Fibroblast of lung (primary cell): ENCODE measurements around the gene UGT3A2. TPM values are rescaled to one million over a fixed set of nuclear protein-coding genes. Genes with fewer than 3 reads are reported as not detected.

Source experiments
- DNase-seq, 2 donors: peaks; one replicate each; pipeline versions ENCODE4 v3.0.0 to v3.0.0-alpha.2; 2010; ENCODE audit warnings: low read depth in 2 of 2
- H2AFZ ChIP-seq: 2 replicates; pipeline ENCODE4 v1.5.1; 2012; ENCODE audit warnings: low read length, control low read depth, inconsistent platforms
- H3K27ac ChIP-seq: 2 replicates; pipeline ENCODE4 v1.5.1; 2011; ENCODE audit warnings: low read length, control low read depth; ENCODE audit not compliant: insufficient read depth
- H3K27me3 ChIP-seq: 2 replicates; pipeline ENCODE4 v1.5.1; 2011; ENCODE audit warnings: mild to moderate bottlenecking, low read length; ENCODE audit not compliant: control insufficient read depth, insufficient read depth
- H3K36me3 ChIP-seq: 2 replicates; pipeline ENCODE4 v1.5.1; 2011; ENCODE audit warnings: low read length; ENCODE audit not compliant: control insufficient read depth, insufficient read depth
- H3K4me1 ChIP-seq: 2 replicates; pipeline ENCODE4 v1.5.1; 2011; ENCODE audit warnings: low read length; ENCODE audit not compliant: control insufficient read depth, insufficient read depth; ENCODE audit errors: extremely low read depth
- H3K4me2 ChIP-seq: 2 replicates; pipeline ENCODE4 v1.5.1; 2011; ENCODE audit warnings: low read length, control low read depth; ENCODE audit not compliant: insufficient read depth; ENCODE audit errors: extremely low read depth
- H3K4me3 ChIP-seq, 4 experiments: fragments of 200-600 bp in 1 of 4; sonication (generic) in 1 of 4; replicated peaks in 1 of 4; 2 replicates each; pipeline ENCODE4 v1.5.1; 2011 to 2016; ENCODE audit warnings: low read length in 4 of 4, low read depth in 3 of 4, mild to moderate bottlenecking in 3 of 4, control low read depth in 2 of 4, inconsistent platforms in 1 of 4, mixed read lengths in 1 of 4; ENCODE audit not compliant: insufficient read depth in 1 of 4; ENCODE audit errors: control extremely low read depth in 1 of 4
- H3K79me2 ChIP-seq: 2 replicates; pipeline ENCODE4 v1.5.1; 2012; ENCODE audit warnings: mild to moderate bottlenecking, low read length, inconsistent platforms; ENCODE audit not compliant: control insufficient read depth, insufficient read depth
- H3K9ac ChIP-seq: 2 replicates; pipeline ENCODE4 v1.5.1; 2011; ENCODE audit warnings: mild to moderate bottlenecking, low read length, control low read depth; ENCODE audit not compliant: insufficient read depth
- H3K9me3 ChIP-seq: 2 replicates; pipeline ENCODE4 v1.5.1; 2012; ENCODE audit warnings: low read depth, low read length; ENCODE audit not compliant: control insufficient read depth, insufficient read depth
- H4K20me1 ChIP-seq: 2 replicates; pipeline ENCODE4 v1.5.1; 2011; ENCODE audit warnings: low read length; ENCODE audit not compliant: control insufficient read depth, insufficient read depth; ENCODE audit errors: extremely low read depth
- CTCF ChIP-seq, 2 donors: IDR thresholded peaks in 1 of 2; conservative IDR thresholded peaks in 1 of 2; 1 replicate in 1 of 2; 2 replicates in 1 of 2; pipeline ENCODE4 v1.5.1; 2011 to 2012; ENCODE audit warnings: low read length in 2 of 2, control low read depth in 1 of 2, inconsistent platforms in 1 of 2, low read depth in 1 of 2, mild to moderate bottlenecking in 1 of 2
- EZH2 ChIP-seq: IDR thresholded peaks from 2 replicates; pipeline ENCODE4 v1.5.1; 2012; ENCODE audit warnings: low read length, control low read depth, mild to moderate bottlenecking; ENCODE audit errors: missing control alignments
- polyA plus RNA-seq, 2 donors: library from polyadenylated mRNA; depleted of rRNA in 1 of 2; stranded (reverse) in 1 of 2; unstranded in 1 of 2; fragments of >200 nt; gene quantifications; 2 replicates each; pipeline ENCODE4 v1.2.1, GENCODE V29; 2011 to 2012; ENCODE audit warnings: missing spikeins in 1 of 2
- total RNA-seq: library from RNA; depleted of rRNA; stranded (reverse); fragments of >200 nt; gene quantifications from 2 replicates; pipeline ENCODE4 v1.2.1, GENCODE V29; 2014

The UGT3A2 gene
- total and polyA plus RNA-seq, 2 donors (not counting 1 experiment from before 2014, with no cell fraction given): not detected

DNA sequence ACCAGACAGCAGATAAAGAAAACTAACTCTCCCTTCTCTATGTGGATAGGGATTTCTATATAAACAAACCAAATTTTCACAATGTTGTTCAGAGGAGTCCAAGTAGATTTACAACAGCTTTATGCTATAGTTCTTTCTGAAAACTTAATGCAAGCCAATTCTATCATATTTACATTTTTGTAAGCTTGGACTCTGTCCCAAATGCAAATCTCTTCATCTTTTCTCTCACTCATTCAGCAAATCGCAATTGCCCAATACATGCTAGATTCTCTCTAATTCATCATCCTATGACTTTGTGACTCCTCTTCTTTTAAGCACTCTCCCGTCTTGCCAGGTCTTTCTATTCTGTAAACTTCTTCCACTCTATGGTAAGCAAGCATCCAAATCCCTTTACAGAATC is 39.1 kb upstream of the UGT3A2 start:
- Histone ChIP-seq H3K79me2 (no peaks in the 10 kb centered on the region), H4K20me1 (no peaks in the 10 kb centered on the region), H3K4me3 (no peak overlapping the region), H3K4me1 (no peaks in the 10 kb centered on the region), H3K9me3 (no peaks in the 10 kb centered on the region), H3K36me3 (peaks cover 2% of the 10 kb centered on the region), H3K27me3 (no peaks in the 10 kb centered on the region), H3K4me2 (no peak overlapping the region), H3K9ac (no peak overlapping the region), H3K27ac (no peak overlapping the region), H2AFZ (no peak overlapping the region)
- DNase-seq: peak in 1 of 2 donors; percentile 44
- no peak for TF ChIP-seq EZH2
- TF ChIP-seq CTCF (conservative IDR thresholded peaks at IDR 0.05 in 1 of 2, IDR thresholded peaks at IDR 0.05 in 1 of 2; ENCODE audit: low read depth in 1 of 2, low read length in 2 of 2): no peak

GRCh38 chr5:36099748-36100147 is 33.1 kb upstream of the UGT3A2 start:
- Histone ChIP-seq H3K4me3 (no peak overlapping the region), H3K4me1 (no peaks in the 10 kb centered on the region), H3K4me2 (no peak overlapping the region), H4K20me1 (no peaks in the 10 kb centered on the region), H3K27me3 (no peaks in the 10 kb centered on the region), H3K79me2 (no peaks in the 10 kb centered on the region), H2AFZ (no peak overlapping the region), H3K36me3 (no peaks in the 10 kb centered on the region), H3K9ac (no peak overlapping the region), H3K27ac (no peak overlapping the region), H3K9me3 (no peaks in the 10 kb centered on the region)
- TF ChIP-seq EZH2 (no peak), CTCF (conservative IDR thresholded peaks at IDR 0.05 in 1 of 2, IDR thresholded peaks at IDR 0.05 in 1 of 2; ENCODE audit: low read depth in 1 of 2, low read length in 2 of 2) (no peak)
- DNase-seq: no peak

GRCh38 chr5:36096486-36096885 is 29.8 kb upstream of the UGT3A2 start:
- Histone ChIP-seq H3K36me3 (no peaks in the 10 kb centered on the region), H3K4me1 (no peaks in the 10 kb centered on the region), H3K27ac (no peak overlapping the region), H3K9ac (no peak overlapping the region), H3K27me3 (no peaks in the 10 kb centered on the region), H3K4me3 (no peak overlapping the region), H4K20me1 (no peaks in the 10 kb centered on the region), H3K79me2 (no peaks in the 10 kb centered on the region), H3K9me3 (no peaks in the 10 kb centered on the region), H2AFZ (no peak overlapping the region), H3K4me2 (no peak overlapping the region)
- DNase-seq: no peak
- no peak for TF ChIP-seq CTCF (conservative IDR thresholded peaks at IDR 0.05 in 1 of 2, IDR thresholded peaks at IDR 0.05 in 1 of 2; ENCODE audit: low read depth in 1 of 2, low read length in 2 of 2)
- no peak for TF ChIP-seq EZH2
